Fibroblast of skin of left biceps (primary cell): ENCODE measurements around the gene BEAN1.

Source experiments
- DNase-seq, 2 experiments: peaks; one replicate each; pipeline ENCODE4 v3.0.0-alpha.2; 2013; ENCODE audit warnings: low read depth in 2 of 2

The BEAN1 gene

GRCh38 chr16:66427036-66427860, at the start of gene BEAN1:
BEAN1 (plus strand) TSS chr16:66427295; CDS start chr16:66437677, 10,382 bp downstream.
- no peak for DNase-seq

- DNase-seq, result no peak
Measured at GRCh38 chr16:66377324-66377723, 49.8 kb upstream of the BEAN1 start.

GRCh38 chr16:66378741-66379570, 48.1 kb upstream of the BEAN1 start:
- DNase-seq, result no peak

- no peak for DNase-seq
Measured at GRCh38 chr16:66379571-66379941, 47.5 kb upstream of the BEAN1 start.

- no peak for DNase-seq
Measured at GRCh38 chr16:66380421-66380820, 46.7 kb upstream of the BEAN1 start.

GRCh38 chr16:66381585-66382170, 45.4 kb upstream of the BEAN1 start:
- no peak for DNase-seq

GRCh38 chr16:66382171-66382965, 44.7 kb upstream of the BEAN1 start:
- DNase-seq, result peak; percentile 38 to 39

GRCh38 chr16:66382966-66383299, 44.2 kb upstream of the BEAN1 start:
- peak; percentile 45 to 58 for DNase-seq

GRCh38 chr16:66383551-66383950, 43.5 kb upstream of the BEAN1 start:
- DNase-seq, result no peak

GRCh38 chr16:66385415-66385814, 41.7 kb upstream of the BEAN1 start:
- DNase-seq, result no peak

GRCh38 chr16:66386629-66387622, 40.2 kb upstream of the BEAN1 start:
- DNase-seq, result no peak

- no peak for DNase-seq
Measured at GRCh38 chr16:66387817-66388332, 39.2 kb upstream of the BEAN1 start.

GRCh38 chr16:66388350-66389139, 38.5 kb upstream of the BEAN1 start:
- DNase-seq, result no peak

GRCh38 chr16:66389256-66390176, 37.6 kb upstream of the BEAN1 start:
- DNase-seq, result no peak

GRCh38 chr16:66390346-66391108, 36.6 kb upstream of the BEAN1 start:
- DNase-seq, result no peak

- no peak for DNase-seq
Measured at GRCh38 chr16:66391726-66392670, 35.1 kb upstream of the BEAN1 start.
